GM12878 (cell line): ENCODE results near the gene ZNF615. TPM values are rescaled to one million over a fixed set of nuclear protein-coding genes. Genes with fewer than 3 reads are reported as not detected.

Experiments
- ATAC-seq: fragments of 200-7000 bp; cut with Tn5 transposase; 3 replicates; pipeline ENCODE4 v1.9.1; 2020; ENCODE audit warnings: mild to moderate bottlenecking, moderate library complexity
- BruUV-seq: library from RNA; stranded (reverse); fragments of 400-500 nt; replicated peaks from 2 replicates; lab custom pipeline; 2021; lab: Mats Ljungman, UMichigan
- CTCF ChIA-PET: fragments of 300-600 bp; sonication (Branson Sonifier 250); formaldehyde crosslinking; extraction: SDS; loops from one replicate; lab custom pipeline; 2021; ENCODE audit warnings: inconsistent platforms; lab: Yijun Ruan, JAX
- POLR2A ChIA-PET: fragments of 350-600 bp; formaldehyde crosslinking; extraction: SDS; loops from one replicate; lab custom pipeline; 2021; ENCODE audit warnings: inconsistent platforms; lab: Charles Lee
- RAD21 ChIA-PET: fragments of 300-600 bp; sonication (Branson Sonifier 250); formaldehyde crosslinking; loops from one replicate; lab custom pipeline; 2023; ENCODE audit warnings: antibody characterized with exemption; ENCODE audit not compliant: unreplicated experiment; lab: Charles Lee
- SMC1A ChIA-PET: fragments of 300-600 bp; sonication (Branson Sonifier 250); formaldehyde crosslinking; loops from one replicate; lab custom pipeline; 2023; ENCODE audit not compliant: unreplicated experiment, uncharacterized antibody; lab: Charles Lee
- DNase-seq: peaks from one replicate; pipeline ENCODE4 v3.0.0-alpha.2; 2011; ENCODE audit warnings: low read depth, low spot score
- FAIRE-seq: peaks from 3 replicates; lab custom pipeline; 2011; peaks lifted over from hg19 to GRCh38; lab: Jason Lieb, UNC
- H2AFZ ChIP-seq: 2 replicates; pipeline ENCODE4 v1.6.0; 2011; ENCODE audit warnings: low read depth, low read length, control low read depth; ENCODE audit not compliant: control insufficient read depth
- H3K27ac ChIP-seq: 2 replicates; pipeline ENCODE4 v1.5.1; 2011; ENCODE audit warnings: control low read depth; ENCODE audit not compliant: control insufficient read depth, insufficient read depth
- H3K27me3 ChIP-seq, 2 experiments: replicated peaks in 1 of 2; 2 replicates each; pipeline versions ENCODE4 v1.6.0 to v1.6.1; 2011; ENCODE audit warnings: low read length in 1 of 2; ENCODE audit not compliant: control insufficient read depth in 2 of 2, insufficient read depth in 2 of 2
- H3K36me3 ChIP-seq, 2 experiments: 2 replicates each; pipeline ENCODE4 v1.5.1; 2011; ENCODE audit warnings: low read length in 1 of 2; ENCODE audit not compliant: control insufficient read depth in 2 of 2, insufficient read depth in 2 of 2
- H3K4me1 ChIP-seq: 2 replicates; pipeline ENCODE4 v1.6.1; 2011; ENCODE audit warnings: mild to moderate bottlenecking, low read length, moderate library complexity, mixed read lengths; ENCODE audit not compliant: control insufficient read depth, insufficient read depth
- H3K4me2 ChIP-seq: 2 replicates; pipeline ENCODE4 v1.6.0; 2011; ENCODE audit warnings: control low read depth; ENCODE audit not compliant: control insufficient read depth, insufficient read depth
- H3K4me3 ChIP-seq: fragments of 200-600 bp; sonication (generic); 2 replicates; pipeline ENCODE4 v1.5.1; 2016
- H3K79me2 ChIP-seq: 2 replicates; pipeline ENCODE4 v1.6.0; 2011; ENCODE audit warnings: low read length; ENCODE audit not compliant: control insufficient read depth, insufficient read depth
- H3K9ac ChIP-seq: 2 replicates; pipeline ENCODE4 v1.8.0; 2011; ENCODE audit warnings: low read length, control low read depth, mixed read lengths; ENCODE audit not compliant: control insufficient read depth, insufficient read depth
- H3K9me3 ChIP-seq: replicated peaks from 3 replicates; pipeline ENCODE4 v1.5.1; 2011; ENCODE audit warnings: mild to moderate bottlenecking, low read length; ENCODE audit not compliant: control insufficient read depth, insufficient read depth
- H4K20me1 ChIP-seq: 2 replicates; pipeline ENCODE4 v1.6.0; 2011; ENCODE audit not compliant: control insufficient read depth, insufficient read depth
- CBX5 ChIP-seq: sonication (generic); IDR thresholded peaks from 2 replicates; pipeline ENCODE4 v1.6.1; 2016; ENCODE audit warnings: low read depth, moderate library complexity, mild to moderate bottlenecking, inconsistent platforms
- CHD2 ChIP-seq: IDR thresholded peaks from 2 replicates; pipeline ENCODE4 v1.6.1; 2011; ENCODE audit warnings: low read depth, low read length, improper control_type of control experiment, borderline replicate concordance
- KAT2A ChIP-seq: conservative IDR thresholded peaks from 2 replicates; pipeline ENCODE4 v1.6.1; 2011; ENCODE audit warnings: low read depth, low read length; ENCODE audit not compliant: control insufficient read depth
- KLF5 ChIP-seq: fragments of 450-650 bp; IDR thresholded peaks from 2 replicates; pipeline ENCODE4 v1.6.1; 2014; ENCODE audit warnings: mild to moderate bottlenecking; ENCODE audit not compliant: partially characterized antibody
- MYB ChIP-seq: fragments of 150-350 bp; IDR thresholded peaks from 2 replicates; pipeline ENCODE4 v1.6.1; 2014; ENCODE audit warnings: mild to moderate bottlenecking, low read depth, low read length, borderline replicate concordance
- NFXL1 ChIP-seq: fragments of 450-650 bp; IDR thresholded peaks from 2 replicates; pipeline ENCODE4 v1.6.1; 2017; ENCODE audit warnings: antibody characterized with exemption, mild to moderate bottlenecking, borderline replicate concordance
- NKRF ChIP-seq: fragments of 450-650 bp; conservative IDR thresholded peaks from 2 replicates; pipeline ENCODE4 v1.6.1; 2017; ENCODE audit warnings: mild to moderate bottlenecking, moderate library complexity
- SIN3A ChIP-seq: IDR thresholded peaks from 2 replicates; pipeline ENCODE4 v1.6.1; 2012; ENCODE audit warnings: low read depth, low read length, improper control_type of control experiment
- TCF3 ChIP-seq: IDR thresholded peaks from 2 replicates; pipeline ENCODE4 v1.6.1; 2012; ENCODE audit warnings: low read depth, mild to moderate bottlenecking, low read length, borderline replicate concordance; ENCODE audit not compliant: insufficient read depth
- WRNIP1 ChIP-seq: IDR thresholded peaks from 2 replicates; pipeline ENCODE4 v1.6.1; 2011; ENCODE audit warnings: low read depth, low read length, improper control_type of control experiment, borderline replicate concordance
- WGBS: methylation state at CpG from one replicate; pipeline ENCODE4 v1.1.6; 2016; ENCODE audit warnings: low lambda C conversion rate; ENCODE audit not compliant: insufficient replicate concordance, insufficient coverage; ENCODE audit errors: missing lambda C conversion rate; 5-methylcytosine and 5-hydroxymethylcytosine counted together
- in situ Hi-C: fragments of 300-500 bp; cut with MboI; formaldehyde crosslinking; loops from 9 replicates; pipeline ENCODE4 v1.14.3; 2018; ENCODE audit warnings: mixed read lengths
- intact Hi-C: fragments of 100-400 bp; cut with micrococcal nuclease; formaldehyde crosslinking; loops from one replicate; pipeline ENCODE4 v1.14.2; 2022; ENCODE audit not compliant: unreplicated experiment
- polyA plus RNA-seq, 11 experiments: library from polyadenylated mRNA; depleted of rRNA in 4 of 11; unstranded in 6 of 11; stranded (reverse) in 5 of 11; fragments of >200 nt; fragmentation: Nextera tagmentation in 4 of 11; fragmentation: Illumina TruSeq in 1 of 11; extraction: Ambion mirVana in 4 of 11; extraction: Trizol in 1 of 11; gene quantifications; 1 replicate in 1 of 11; 2 replicates in 10 of 11; pipeline versions ENCODE4 v1.2.1 to v1.2.3, GENCODE V29; 2011 to 2016; ENCODE audit warnings: inconsistent platforms in 2 of 11, missing spikeins in 2 of 11, low read depth in 1 of 11
- total RNA-seq, 4 experiments: library from RNA; depleted of rRNA in 3 of 4; stranded (reverse); fragments of >200 nt in 3 of 4; fragmentation: Illumina TruSeq in 1 of 4; extraction: Trizol in 1 of 4; gene quantifications; 2 replicates each; pipeline versions ENCODE4 v1.2.1 to v1.2.3, GENCODE V29; 2013 to 2021
- TF ChIP-seq, protein P1 (sequence below): fragments of 450-650 bp; formaldehyde crosslinking; IDR thresholded peaks from 2 replicates; pipeline ENCODE4 v1.4.0; 2020; ENCODE audit warnings: mild to moderate bottlenecking, moderate library complexity
- TF ChIP-seq, protein P2 (sequence below): IDR thresholded peaks from 2 replicates; pipeline ENCODE4 v1.6.1; 2012; ENCODE audit warnings: improper control_type of control experiment, low read depth, low read length; ENCODE audit not compliant: insufficient replicate concordance

The ZNF615 gene
- total and polyA plus RNA-seq, 10 of the 15 experiments (the other 5 are each of a cell fraction or from before 2014, with no cell fraction given) = 1.7 to 7.2 (median 4.2) TPM

GRCh38 chr19:51944798-51945552, 63.0 kb downstream of the ZNF615 start:
- no peaks in the 10 kb centered on the region for H4K20me1 ChIP-seq
- no peak overlapping the region for H3K9ac ChIP-seq
- H3K9me3 ChIP-seq = peaks cover 44% of the 10 kb centered on the region
- ATAC-seq = no peak
- WGBS = 91% methylated on average over 7 of the region's 7 CpGs
- no peaks in the 10 kb centered on the region for H3K79me2 ChIP-seq
- H3K27ac ChIP-seq = no peak overlapping the region
- no peaks in the 10 kb centered on the region for H3K4me1 ChIP-seq
- ChIA-PET CTCF (interaction anchor here (1.5 kb wide), 1 partner anchor 165 kb away, joined by 4 read pairs; no protein-coding TSS in a partner anchor), POLR2A (no interaction called here), SMC1A (no interaction called here), RAD21 (no interaction called here)
- no peaks in the 10 kb centered on the region for H3K27me3 ChIP-seq
- intact Hi-C loops (no loop called here), in situ Hi-C loops (no loop called here)
- H3K36me3 ChIP-seq = peaks cover 3 to 27% of the 10 kb centered on the region in 2 experiments; a peak in 3 of 4 replicates
- H2AFZ ChIP-seq = no peak overlapping the region
- H3K4me3 ChIP-seq = no peak overlapping the region
- BruUV-seq = no TSS peak
- H3K4me2 ChIP-seq = no peak overlapping the region
- no peak for DNase-seq
- FAIRE-seq = no peak
- TF ChIP-seq WRNIP1 = no peak
- TF ChIP-seq NFXL1 = no peak
- no peak for TF ChIP-seq MYB
- no peak for TF ChIP-seq CHD2
- no peak for TF ChIP-seq TCF3
- TF ChIP-seq KAT2A = no peak
- TF ChIP-seq NKRF = no peak
- TF ChIP-seq, protein P1, sequence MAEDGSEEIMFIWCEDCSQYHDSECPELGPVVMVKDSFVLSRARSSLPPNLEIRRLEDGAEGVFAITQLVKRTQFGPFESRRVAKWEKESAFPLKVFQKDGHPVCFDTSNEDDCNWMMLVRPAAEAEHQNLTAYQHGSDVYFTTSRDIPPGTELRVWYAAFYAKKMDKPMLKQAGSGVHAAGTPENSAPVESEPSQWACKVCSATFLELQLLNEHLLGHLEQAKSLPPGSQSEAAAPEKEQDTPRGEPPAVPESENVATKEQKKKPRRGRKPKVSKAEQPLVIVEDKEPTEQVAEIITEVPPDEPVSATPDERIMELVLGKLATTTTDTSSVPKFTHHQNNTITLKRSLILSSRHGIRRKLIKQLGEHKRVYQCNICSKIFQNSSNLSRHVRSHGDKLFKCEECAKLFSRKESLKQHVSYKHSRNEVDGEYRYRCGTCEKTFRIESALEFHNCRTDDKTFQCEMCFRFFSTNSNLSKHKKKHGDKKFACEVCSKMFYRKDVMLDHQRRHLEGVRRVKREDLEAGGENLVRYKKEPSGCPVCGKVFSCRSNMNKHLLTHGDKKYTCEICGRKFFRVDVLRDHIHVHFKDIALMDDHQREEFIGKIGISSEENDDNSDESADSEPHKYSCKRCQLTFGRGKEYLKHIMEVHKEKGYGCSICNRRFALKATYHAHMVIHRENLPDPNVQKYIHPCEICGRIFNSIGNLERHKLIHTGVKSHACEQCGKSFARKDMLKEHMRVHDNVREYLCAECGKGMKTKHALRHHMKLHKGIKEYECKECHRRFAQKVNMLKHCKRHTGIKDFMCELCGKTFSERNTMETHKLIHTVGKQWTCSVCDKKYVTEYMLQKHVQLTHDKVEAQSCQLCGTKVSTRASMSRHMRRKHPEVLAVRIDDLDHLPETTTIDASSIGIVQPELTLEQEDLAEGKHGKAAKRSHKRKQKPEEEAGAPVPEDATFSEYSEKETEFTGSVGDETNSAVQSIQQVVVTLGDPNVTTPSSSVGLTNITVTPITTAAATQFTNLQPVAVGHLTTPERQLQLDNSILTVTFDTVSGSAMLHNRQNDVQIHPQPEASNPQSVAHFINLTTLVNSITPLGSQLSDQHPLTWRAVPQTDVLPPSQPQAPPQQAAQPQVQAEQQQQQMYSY (CRISPR knock-in tag) = no peak
- TF ChIP-seq, protein P2, sequence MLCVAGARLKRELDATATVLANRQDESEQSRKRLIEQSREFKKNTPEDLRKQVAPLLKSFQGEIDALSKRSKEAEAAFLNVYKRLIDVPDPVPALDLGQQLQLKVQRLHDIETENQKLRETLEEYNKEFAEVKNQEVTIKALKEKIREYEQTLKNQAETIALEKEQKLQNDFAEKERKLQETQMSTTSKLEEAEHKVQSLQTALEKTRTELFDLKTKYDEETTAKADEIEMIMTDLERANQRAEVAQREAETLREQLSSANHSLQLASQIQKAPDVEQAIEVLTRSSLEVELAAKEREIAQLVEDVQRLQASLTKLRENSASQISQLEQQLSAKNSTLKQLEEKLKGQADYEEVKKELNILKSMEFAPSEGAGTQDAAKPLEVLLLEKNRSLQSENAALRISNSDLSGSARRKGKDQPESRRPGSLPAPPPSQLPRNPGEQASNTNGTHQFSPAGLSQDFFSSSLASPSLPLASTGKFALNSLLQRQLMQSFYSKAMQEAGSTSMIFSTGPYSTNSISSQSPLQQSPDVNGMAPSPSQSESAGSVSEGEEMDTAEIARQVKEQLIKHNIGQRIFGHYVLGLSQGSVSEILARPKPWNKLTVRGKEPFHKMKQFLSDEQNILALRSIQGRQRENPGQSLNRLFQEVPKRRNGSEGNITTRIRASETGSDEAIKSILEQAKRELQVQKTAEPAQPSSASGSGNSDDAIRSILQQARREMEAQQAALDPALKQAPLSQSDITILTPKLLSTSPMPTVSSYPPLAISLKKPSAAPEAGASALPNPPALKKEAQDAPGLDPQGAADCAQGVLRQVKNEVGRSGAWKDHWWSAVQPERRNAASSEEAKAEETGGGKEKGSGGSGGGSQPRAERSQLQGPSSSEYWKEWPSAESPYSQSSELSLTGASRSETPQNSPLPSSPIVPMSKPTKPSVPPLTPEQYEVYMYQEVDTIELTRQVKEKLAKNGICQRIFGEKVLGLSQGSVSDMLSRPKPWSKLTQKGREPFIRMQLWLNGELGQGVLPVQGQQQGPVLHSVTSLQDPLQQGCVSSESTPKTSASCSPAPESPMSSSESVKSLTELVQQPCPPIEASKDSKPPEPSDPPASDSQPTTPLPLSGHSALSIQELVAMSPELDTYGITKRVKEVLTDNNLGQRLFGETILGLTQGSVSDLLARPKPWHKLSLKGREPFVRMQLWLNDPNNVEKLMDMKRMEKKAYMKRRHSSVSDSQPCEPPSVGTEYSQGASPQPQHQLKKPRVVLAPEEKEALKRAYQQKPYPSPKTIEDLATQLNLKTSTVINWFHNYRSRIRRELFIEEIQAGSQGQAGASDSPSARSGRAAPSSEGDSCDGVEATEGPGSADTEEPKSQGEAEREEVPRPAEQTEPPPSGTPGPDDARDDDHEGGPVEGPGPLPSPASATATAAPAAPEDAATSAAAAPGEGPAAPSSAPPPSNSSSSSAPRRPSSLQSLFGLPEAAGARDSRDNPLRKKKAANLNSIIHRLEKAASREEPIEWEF = no peak
- peak; percentile 78; the same call in 1 of the 2 replicates for TF ChIP-seq CBX5
- TF ChIP-seq SIN3A = no peak
- peak; percentile 63 for TF ChIP-seq KLF5
